HEK293T (cell line): Measurements from ENCODE around the gene CXCL16.

ENCODE experiments used
- BHLHE40 ChIP-seq: fragments of 450-650 bp; IDR thresholded peaks from 2 replicates; pipeline ENCODE4 v1.6.1; 2016; ENCODE audit warnings: mild to moderate bottlenecking, moderate library complexity, borderline replicate concordance
- FOXK2 ChIP-seq: fragments of 450-650 bp; IDR thresholded peaks from 2 replicates; pipeline ENCODE4 v1.6.1; 2016; ENCODE audit warnings: mild to moderate bottlenecking
- FOXM1 ChIP-seq: fragments of 450-650 bp; IDR thresholded peaks from 2 replicates; pipeline ENCODE4 v1.6.1; 2017; ENCODE audit warnings: mild to moderate bottlenecking, borderline replicate concordance
- HDGF ChIP-seq: fragments of 450-650 bp; IDR thresholded peaks from 2 replicates; pipeline ENCODE4 v1.6.1; 2017; ENCODE audit warnings: antibody characterized with exemption, borderline replicate concordance
- NFRKB ChIP-seq: fragments of 450-650 bp; IDR thresholded peaks from 2 replicates; pipeline ENCODE4 v1.6.1; 2016; ENCODE audit warnings: mild to moderate bottlenecking, moderate library complexity
- PKNOX1 ChIP-seq: fragments of 450-650 bp; IDR thresholded peaks from 2 replicates; pipeline ENCODE4 v1.6.1; 2016
- SP1 ChIP-seq: fragments of 450-650 bp; IDR thresholded peaks from 2 replicates; pipeline ENCODE4 v1.6.1; 2017
- ZNF384 ChIP-seq: fragments of 450-650 bp; IDR thresholded peaks from 2 replicates; pipeline ENCODE4 v1.6.1; 2016

- TF ChIP-seq BHLHE40, result no peak
- TF ChIP-seq FOXM1, result no peak
- no peak for TF ChIP-seq NFRKB
- no peak for TF ChIP-seq ZNF384
- TF ChIP-seq PKNOX1, result no peak
- no peak for TF ChIP-seq SP1
- TF ChIP-seq HDGF, result no peak
- no peak for TF ChIP-seq FOXK2
Measured at GRCh38 chr17:4738136-4739121, 1.3 kb downstream of the CXCL16 start.
